ENCODE measurements around the gene LONP1.
"Not testable (repeated sequence)": the region's sequence is repeated elsewhere in the genome, so short reads cannot be mapped to it uniquely, and the experiment has no call there.

Gene LONP1

GRCh38 chr19:5688262-5688881 lies 31.6 kb downstream of the LONP1 start:
- H3K14ac ChIP-seq (ENCODE audit: low read length in 2 of 2); H3K4me3 ChIP-seq (ENCODE audit: insufficient read depth in 1 of 2, low read depth in 1 of 2, low read length in 2 of 2); H3K23ac ChIP-seq (ENCODE audit: low read length in 2 of 2); H3K9ac ChIP-seq (ENCODE audit: low read length); H2BK120ac ChIP-seq (ENCODE audit: low read depth, low read length); H4K8ac ChIP-seq (ENCODE audit: low read length); H2BK5ac ChIP-seq (ENCODE audit: low read depth, low read length, poor library complexity, severe bottlenecking); H2AFZ ChIP-seq (ENCODE audit: low read depth, low read length); DNase-seq; H2BK15ac ChIP-seq (ENCODE audit: low read depth, poor library complexity, severe bottlenecking); H4K91ac ChIP-seq (ENCODE audit: low read length); H3K9me3 ChIP-seq (ENCODE audit: control insufficient read depth, low read length); H3K4ac ChIP-seq (ENCODE audit: low read depth in 1 of 2, low read length in 2 of 2); H3K27ac ChIP-seq (ENCODE audit: low read length, poor library complexity, severe bottlenecking); H3K27me3 ChIP-seq (ENCODE audit: control insufficient read depth in 1 of 2, insufficient read depth in 1 of 2, low read length in 2 of 2); H3K4me2 ChIP-seq (ENCODE audit: low read length, poor library complexity, severe bottlenecking); H3K18ac ChIP-seq (ENCODE audit: low read depth in 1 of 2, low read length in 2 of 2); H2AK5ac ChIP-seq (ENCODE audit: low read length, severe bottlenecking); H3K79me1 ChIP-seq (replicated peaks; ENCODE audit: low read length, poor library complexity, severe bottlenecking); H2BK12ac ChIP-seq (ENCODE audit: low read length in 2 of 2): not testable (repeated sequence)
- 95% methylated on average over 9 of the region's 13 CpGs for WGBS
- Histone ChIP-seq H3K4me1 (ENCODE audit: control insufficient read depth, insufficient read depth, low read depth, low read length) (peaks cover 30% of the 10 kb centered on the region), H3K36me3 (ENCODE audit: control insufficient read depth in 1 of 2, insufficient read depth in 2 of 2, low read depth in 1 of 2, low read length in 2 of 2) (peaks cover 17 to 37% of the 10 kb centered on the region in 2 experiments)

- peak overlapping the region; percentile 75 for H3K4me2 ChIP-seq (ENCODE audit: low read length, poor library complexity, severe bottlenecking)
- peak overlapping the region; percentile 72 for H3K9ac ChIP-seq (ENCODE audit: low read length)
- peak overlapping the region; percentile 79 for H4K8ac ChIP-seq (ENCODE audit: low read length)
- no peak overlapping the region for H3K27ac ChIP-seq (ENCODE audit: low read length, poor library complexity, severe bottlenecking)
- H3K4me3 ChIP-seq (ENCODE audit: insufficient read depth in 1 of 2, low read depth in 1 of 2, low read length in 2 of 2) = peak overlapping the region; percentile 28 to 78
- H3K9me3 ChIP-seq (ENCODE audit: control insufficient read depth, low read length) = no peaks in the 10 kb centered on the region
- no peak overlapping the region for H2BK12ac ChIP-seq (ENCODE audit: low read length in 2 of 2)
- H3K23ac ChIP-seq (ENCODE audit: low read length in 2 of 2) = no peak overlapping the region
- H3K79me1 ChIP-seq (replicated peaks; ENCODE audit: low read length, poor library complexity, severe bottlenecking) = no peaks in the 10 kb centered on the region
- peak overlapping the region; percentile 61 to 81 for H3K18ac ChIP-seq (ENCODE audit: low read depth in 1 of 2, low read length in 2 of 2)
- no peak overlapping the region for H2BK5ac ChIP-seq (ENCODE audit: low read depth, low read length, poor library complexity, severe bottlenecking)
- H2BK15ac ChIP-seq (ENCODE audit: low read depth, poor library complexity, severe bottlenecking) = peak overlapping the region; percentile 40
- H4K91ac ChIP-seq (ENCODE audit: low read length) = peak overlapping the region; percentile 64
- H2AK5ac ChIP-seq (ENCODE audit: low read length, severe bottlenecking) = no peak overlapping the region
- 75% methylated on average over 73 of the region's 76 CpGs for WGBS
- no peak overlapping the region for H3K14ac ChIP-seq (ENCODE audit: low read length in 2 of 2)
- peaks cover 9 to 29% of the 10 kb centered on the region in 2 experiments for H3K36me3 ChIP-seq (ENCODE audit: control insufficient read depth in 1 of 2, insufficient read depth in 2 of 2, low read depth in 1 of 2, low read length in 2 of 2)
- H3K4ac ChIP-seq (ENCODE audit: low read depth in 1 of 2, low read length in 2 of 2) = peak overlapping the region in 1 of 2 experiments; percentile 51
- DNase-seq = no peak
- H3K4me1 ChIP-seq (ENCODE audit: control insufficient read depth, insufficient read depth, low read depth, low read length) = peaks cover 22% of the 10 kb centered on the region
- no peak overlapping the region for H2BK120ac ChIP-seq (ENCODE audit: low read depth, low read length)
- H3K27me3 ChIP-seq (ENCODE audit: control insufficient read depth in 1 of 2, insufficient read depth in 1 of 2, low read length in 2 of 2) = no peaks in the 10 kb centered on the region
- no peak overlapping the region for H2AFZ ChIP-seq (ENCODE audit: low read depth, low read length)
These were observed 32.4 kb downstream of the LONP1 start for GRCh38 chr19:5687360-5688198.

- peak overlapping the region; percentile 97 for H2AFZ ChIP-seq (ENCODE audit: low read depth, low read length)
- under 1% methylated on average over 58 of the region's 59 CpGs for WGBS
These were observed 33.1 kb downstream of the LONP1 start for GRCh38 chr19:5686647-5687359.

GRCh38 chr19:5686326-5686646 lies 33.7 kb downstream of the LONP1 start:
- H2BK5ac ChIP-seq (ENCODE audit: low read depth, low read length, poor library complexity, severe bottlenecking) = no peak overlapping the region
- H3K27me3 ChIP-seq (ENCODE audit: control insufficient read depth in 1 of 2, insufficient read depth in 1 of 2, low read length in 2 of 2) = no peaks in the 10 kb centered on the region
- no peaks in the 10 kb centered on the region for H3K9me3 ChIP-seq (ENCODE audit: control insufficient read depth, low read length)
- H3K9ac ChIP-seq (ENCODE audit: low read length) = no peak overlapping the region
- H2BK12ac ChIP-seq (ENCODE audit: low read length in 2 of 2) = no peak overlapping the region
- peaks cover 0 to 17% of the 10 kb centered on the region in 2 experiments for H3K36me3 ChIP-seq (ENCODE audit: control insufficient read depth in 1 of 2, insufficient read depth in 2 of 2, low read depth in 1 of 2, low read length in 2 of 2)
- no peak overlapping the region for H3K4ac ChIP-seq (ENCODE audit: low read depth in 1 of 2, low read length in 2 of 2)
- peak overlapping the region; percentile 75 for H3K4me2 ChIP-seq (ENCODE audit: low read length, poor library complexity, severe bottlenecking)
- no peak overlapping the region for H4K8ac ChIP-seq (ENCODE audit: low read length)
- peak overlapping the region; percentile 56 for H2AFZ ChIP-seq (ENCODE audit: low read depth, low read length)
- WGBS = 34% methylated on average over 16 of the region's 16 CpGs
- H3K14ac ChIP-seq (ENCODE audit: low read length in 2 of 2) = no peak overlapping the region
- DNase-seq = no peak
- H2AK5ac ChIP-seq (ENCODE audit: low read length, severe bottlenecking) = no peak overlapping the region
- H3K79me1 ChIP-seq (replicated peaks; ENCODE audit: low read length, poor library complexity, severe bottlenecking) = peaks cover 9% of the 10 kb centered on the region
- no peak overlapping the region for H3K18ac ChIP-seq (ENCODE audit: low read depth in 1 of 2, low read length in 2 of 2)
- no peak overlapping the region for H2BK120ac ChIP-seq (ENCODE audit: low read depth, low read length)
- peak overlapping the region; percentile 29 for H4K91ac ChIP-seq (ENCODE audit: low read length)
- no peak overlapping the region for H2BK15ac ChIP-seq (ENCODE audit: low read depth, poor library complexity, severe bottlenecking)
- no peak overlapping the region for H3K23ac ChIP-seq (ENCODE audit: low read length in 2 of 2)
- H3K4me1 ChIP-seq (ENCODE audit: control insufficient read depth, insufficient read depth, low read depth, low read length) = peaks cover 23% of the 10 kb centered on the region
- peak overlapping the region; percentile 69 to 78 for H3K4me3 ChIP-seq (ENCODE audit: insufficient read depth in 1 of 2, low read depth in 1 of 2, low read length in 2 of 2)
- H3K27ac ChIP-seq (ENCODE audit: low read length, poor library complexity, severe bottlenecking) = no peak overlapping the region

More at GRCh38 chr19:5686647-5687359, 33.1 kb downstream of the LONP1 start:
- Histone ChIP-seq H3K4ac (ENCODE audit: low read depth in 1 of 2, low read length in 2 of 2) (peak overlapping the region; percentile 17 to 51), H2BK5ac (ENCODE audit: low read depth, low read length, poor library complexity, severe bottlenecking) (no peak overlapping the region), H3K4me2 (ENCODE audit: low read length, poor library complexity, severe bottlenecking) (peak overlapping the region; percentile 75), H4K8ac (ENCODE audit: low read length) (peak overlapping the region; percentile 79), H2BK15ac (ENCODE audit: low read depth, poor library complexity, severe bottlenecking) (no peak overlapping the region), H3K4me1 (ENCODE audit: control insufficient read depth, insufficient read depth, low read depth, low read length) (peaks cover 19% of the 10 kb centered on the region), H3K27me3 (ENCODE audit: control insufficient read depth in 1 of 2, insufficient read depth in 1 of 2, low read length in 2 of 2) (no peaks in the 10 kb centered on the region), H2BK12ac (ENCODE audit: low read length in 2 of 2) (no peak overlapping the region), H3K14ac (ENCODE audit: low read length in 2 of 2) (no peak overlapping the region), H4K91ac (ENCODE audit: low read length) (peak overlapping the region; percentile 64), H3K23ac (ENCODE audit: low read length in 2 of 2) (no peak overlapping the region), H3K9ac (ENCODE audit: low read length) (peak overlapping the region; percentile 72), H2AK5ac (ENCODE audit: low read length, severe bottlenecking) (no peak overlapping the region), H3K27ac (ENCODE audit: low read length, poor library complexity, severe bottlenecking) (no peak overlapping the region), H3K36me3 (ENCODE audit: control insufficient read depth in 1 of 2, insufficient read depth in 2 of 2, low read depth in 1 of 2, low read length in 2 of 2) (peaks cover 1 to 21% of the 10 kb centered on the region in 2 experiments), H3K9me3 (ENCODE audit: control insufficient read depth, low read length) (no peaks in the 10 kb centered on the region), H3K18ac (ENCODE audit: low read depth in 1 of 2, low read length in 2 of 2) (peak overlapping the region; percentile 61 to 94), H3K79me1 (replicated peaks; ENCODE audit: low read length, poor library complexity, severe bottlenecking) (peaks cover 7% of the 10 kb centered on the region), H2BK120ac (ENCODE audit: low read depth, low read length) (no peak overlapping the region), H3K4me3 (ENCODE audit: insufficient read depth in 1 of 2, low read depth in 1 of 2, low read length in 2 of 2) (peak overlapping the region; percentile 69 to 78)
- peak; percentile 91 for DNase-seq
